SU-DHL-6 (cell line): ENCODE results near the gene CRK.
A peak's percentile ranks its signal among the peaks of the same experiment; 100 is the strongest.

ENCODE experiments used
- H2AFZ ChIP-seq: fragments of 200-600 bp; sonication (generic); 2 replicates; pipeline ENCODE4 v1.6.1; 2014; ENCODE audit warnings: low read depth, mild to moderate bottlenecking, moderate library complexity, mixed read lengths, antibody characterized with exemption, low read length; ENCODE audit not compliant: severe bottlenecking
- H3F3A ChIP-seq: fragments of 200-600 bp; shearing (Covaris generic); 2 replicates; pipeline ENCODE4 v1.6.0; 2016; ENCODE audit warnings: antibody characterized with exemption, mild to moderate bottlenecking; ENCODE audit not compliant: insufficient read depth
- H3K27ac ChIP-seq: fragments of 200-600 bp; sonication (generic); 2 replicates; pipeline ENCODE4 v1.5.1; 2016; ENCODE audit warnings: low read depth, mild to moderate bottlenecking, low read length, moderate library complexity, mixed read lengths
- H3K27me3 ChIP-seq: fragments of 200-600 bp; sonication (generic), shearing (Covaris generic); 2 replicates; pipeline ENCODE4 v1.6.0; 2014; ENCODE audit warnings: mild to moderate bottlenecking, low read length
- H3K36me3 ChIP-seq: fragments of 200-600 bp; sonication (generic); 2 replicates; pipeline ENCODE4 v1.6.1; 2014; ENCODE audit warnings: mild to moderate bottlenecking, low read length, mixed read lengths
- H3K4me2 ChIP-seq: fragments of 300-600, 200-600 bp; shearing (Covaris generic), sonication (generic); 2 replicates; pipeline ENCODE4 v1.6.0; 2014; ENCODE audit warnings: low read length, low read depth, mild to moderate bottlenecking; ENCODE audit not compliant: poor library complexity, severe bottlenecking
- H3K4me3 ChIP-seq: fragments of 200-600 bp; sonication (generic); 2 replicates; pipeline ENCODE4 v1.5.1; 2014; ENCODE audit warnings: antibody characterized with exemption, low read length, mild to moderate bottlenecking, mixed read lengths; ENCODE audit not compliant: insufficient read depth, poor library complexity, severe bottlenecking
- H3K79me2 ChIP-seq: fragments of 200-600 bp; sonication (generic); 2 replicates; pipeline ENCODE4 v1.6.1; 2014; ENCODE audit warnings: mild to moderate bottlenecking, low read length, moderate library complexity; ENCODE audit not compliant: insufficient read depth
- H3K9ac ChIP-seq: fragments of 200-600 bp; sonication (generic); 2 replicates; pipeline ENCODE4 v1.7.0; 2014; ENCODE audit warnings: mild to moderate bottlenecking, low read length
- H3K9me2 ChIP-seq: fragments of 200-600 bp; sonication (generic); replicated peaks from 2 replicates; pipeline ENCODE4 v1.6.1; 2014; ENCODE audit warnings: low read length; ENCODE audit not compliant: insufficient read depth
- H3K9me3 ChIP-seq: fragments of 200-600 bp; sonication (generic); 2 replicates; pipeline ENCODE4 v1.6.1; 2014; ENCODE audit warnings: low read length, mixed read lengths; ENCODE audit not compliant: insufficient read depth
- H4K20me1 ChIP-seq: fragments of 200-600 bp; sonication (generic); 2 replicates; pipeline ENCODE4 v1.6.1; 2014; ENCODE audit warnings: low read depth, mild to moderate bottlenecking, antibody characterized with exemption, low read length, moderate library complexity, mixed read lengths
- CTCF ChIP-seq: fragments of 200-600 bp; sonication (generic); IDR thresholded peaks from one replicate; pipeline ENCODE4 v1.5.1; 2017; ENCODE audit warnings: antibody characterized with exemption, mild to moderate bottlenecking, low read length, moderate library complexity; ENCODE audit not compliant: insufficient read depth, poor library complexity, severe bottlenecking
- EZH2phosphoT487 ChIP-seq: fragments of 200-600 bp; sonication (generic), shearing (Covaris generic); conservative IDR thresholded peaks from 2 replicates; pipeline ENCODE4 v1.6.1; 2018; ENCODE audit warnings: mild to moderate bottlenecking, antibody characterized with exemption, low read length, moderate library complexity, mixed read lengths

CRK gene

GRCh38 chr17:1493291-1493980, 37.4 kb upstream of the CRK start:
- H3K9me3 ChIP-seq, result no peaks in the 10 kb centered on the region
- no peaks in the 10 kb centered on the region for H3K9me2 ChIP-seq
- H3K4me2 ChIP-seq, result no peak overlapping the region
- no peak for TF ChIP-seq EZH2phosphoT487
- TF ChIP-seq CTCF, result no peak
- no peak overlapping the region for H2AFZ ChIP-seq
- H3K36me3 ChIP-seq, result no peaks in the 10 kb centered on the region
- no peaks in the 10 kb centered on the region for H4K20me1 ChIP-seq
- no peak overlapping the region for H3K27ac ChIP-seq
- peaks cover 15% of the 10 kb centered on the region for H3F3A ChIP-seq
- H3K79me2 ChIP-seq, result no peaks in the 10 kb centered on the region
- no peak overlapping the region for H3K4me3 ChIP-seq
- H3K9ac ChIP-seq, result no peak overlapping the region
- H3K27me3 ChIP-seq, result no peaks in the 10 kb centered on the region

- peak within 1 kb of the TSS; percentile 73 for H3K4me2 ChIP-seq
- peak within 1 kb of the TSS; percentile 73 for H2AFZ ChIP-seq
- H3K9me2 ChIP-seq, result no peaks in the 10 kb centered on the region
- H3K9me3 ChIP-seq, result no peaks in the 10 kb centered on the region
- H3K27me3 ChIP-seq, result no peaks in the 10 kb centered on the region
- no peaks in the 10 kb centered on the region for H4K20me1 ChIP-seq
- TF ChIP-seq EZH2phosphoT487, result no peak
- no peak for TF ChIP-seq CTCF
- peaks cover 20% of the 10 kb centered on the region for H3F3A ChIP-seq
- peak within 1 kb of the TSS; percentile 52 for H3K4me3 ChIP-seq
- H3K36me3 ChIP-seq, result no peaks in the 10 kb centered on the region
- peak within 1 kb of the TSS; percentile 57 for H3K9ac ChIP-seq
- H3K79me2 ChIP-seq, result no peaks in the 10 kb centered on the region
- H3K27ac ChIP-seq, result no peak within 1 kb of the TSS
Observed at GRCh38 chr17:1492249-1493206, 36.5 kb upstream of the CRK start, which contains the start of gene MYO1C. MYO1C (minus strand) TSS chr17:1492686; CDS start chr17:1492487, 199 bp downstream.

GRCh38 chr17:1491443-1492248, 35.6 kb upstream of the CRK start:
- peak overlapping the region; percentile 73 for H2AFZ ChIP-seq
- peaks cover 28% of the 10 kb centered on the region for H3F3A ChIP-seq
- no peaks in the 10 kb centered on the region for H4K20me1 ChIP-seq
- no peaks in the 10 kb centered on the region for H3K9me2 ChIP-seq
- no peak for TF ChIP-seq CTCF
- TF ChIP-seq EZH2phosphoT487, result no peak
- peak overlapping the region; percentile 73 for H3K4me2 ChIP-seq
- peak overlapping the region; percentile 89 for H3K4me3 ChIP-seq
- H3K79me2 ChIP-seq, result no peaks in the 10 kb centered on the region
- no peaks in the 10 kb centered on the region for H3K9me3 ChIP-seq
- H3K36me3 ChIP-seq, result no peaks in the 10 kb centered on the region
- H3K9ac ChIP-seq, result peak overlapping the region; percentile 82
- no peaks in the 10 kb centered on the region for H3K27me3 ChIP-seq
- H3K27ac ChIP-seq, result peak overlapping the region; percentile 73
